H9 (cell line): ENCODE data around the gene ASXL1. TPM values are rescaled to one million over a fixed set of nuclear protein-coding genes. Genes with fewer than 3 reads are reported as not detected.

Experiments
- DNase-seq: peaks from one replicate; pipeline ENCODE4 v3.0.0-alpha.2; 2017
- H2AFZ ChIP-seq: one replicate; pipeline ENCODE4 v1.6.1; 2013; ENCODE audit warnings: mild to moderate bottlenecking, low read length, control low read depth, moderate library complexity
- H2AK5ac ChIP-seq: 2 replicates; pipeline ENCODE4 v1.6.1; 2013; ENCODE audit warnings: low read length, control low read depth, mixed read lengths; ENCODE audit not compliant: insufficient read length
- H2BK120ac ChIP-seq: one replicate; pipeline ENCODE4 v1.6.1; 2013; ENCODE audit warnings: low read depth, mild to moderate bottlenecking, low read length, control low read depth, inconsistent platforms; ENCODE audit not compliant: poor library complexity, severe bottlenecking
- H2BK12ac ChIP-seq: 2 replicates; pipeline ENCODE4 v1.6.1; 2013; ENCODE audit warnings: low read length, control low read depth, mixed read lengths, low read depth; ENCODE audit not compliant: insufficient read length
- H2BK15ac ChIP-seq: 2 replicates; pipeline ENCODE4 v1.6.1; 2013; ENCODE audit warnings: low read depth, low read length, control low read depth
- H2BK20ac ChIP-seq: one replicate; pipeline ENCODE4 v1.6.1; 2013; ENCODE audit warnings: low read depth, mild to moderate bottlenecking, low read length, control low read depth, inconsistent platforms; ENCODE audit not compliant: poor library complexity, severe bottlenecking
- H2BK5ac ChIP-seq: 2 replicates; pipeline ENCODE4 v1.6.1; 2013; ENCODE audit warnings: low read length, control low read depth, mixed read lengths; ENCODE audit not compliant: insufficient read length
- H3K14ac ChIP-seq: 2 replicates; pipeline ENCODE4 v1.6.1; 2013; ENCODE audit warnings: low read length, control low read depth; ENCODE audit not compliant: insufficient read depth
- H3K18ac ChIP-seq: 2 replicates; pipeline ENCODE4 v1.6.1; 2013; ENCODE audit warnings: low read depth, mild to moderate bottlenecking, mixed read lengths, low read length, control low read depth; ENCODE audit not compliant: insufficient read length
- H3K23ac ChIP-seq: 2 replicates; pipeline ENCODE4 v1.6.1; 2013; ENCODE audit warnings: low read length, control low read depth, mixed read lengths, low read depth; ENCODE audit not compliant: insufficient read length
- H3K23me2 ChIP-seq: 2 replicates; pipeline ENCODE4 v1.6.1; 2013; ENCODE audit warnings: low read depth, mild to moderate bottlenecking, mixed read lengths, low read length, control low read depth; ENCODE audit not compliant: insufficient read length, poor library complexity, severe bottlenecking
- H3K27ac ChIP-seq: 2 replicates; pipeline ENCODE4 v1.5.1; 2013; ENCODE audit warnings: low read length, control low read depth, mixed read lengths, low read depth; ENCODE audit not compliant: insufficient read length
- H3K27me3 ChIP-seq: 2 replicates; pipeline ENCODE4 v1.6.1; 2013; ENCODE audit warnings: low read length, control low read depth, inconsistent platforms; ENCODE audit not compliant: insufficient read depth
- H3K4ac ChIP-seq: 2 replicates; pipeline ENCODE4 v1.6.1; 2013; ENCODE audit warnings: low read depth, mild to moderate bottlenecking, control low read depth, inconsistent platforms, low read length, moderate library complexity
- H3K4me1 ChIP-seq: 2 replicates; pipeline ENCODE4 v1.6.1; 2013; ENCODE audit warnings: low read length, control low read depth, inconsistent platforms; ENCODE audit not compliant: insufficient read depth
- H3K4me2 ChIP-seq: 2 replicates; pipeline ENCODE4 v1.6.1; 2013; ENCODE audit warnings: low read length, control low read depth, mixed read lengths; ENCODE audit not compliant: insufficient read length, insufficient read depth
- H3K56ac ChIP-seq: 2 replicates; pipeline ENCODE4 v1.6.1; 2013; ENCODE audit warnings: low read depth, mild to moderate bottlenecking, mixed read lengths, low read length, control low read depth; ENCODE audit not compliant: insufficient read length
- H3K79me1 ChIP-seq: 2 replicates; pipeline ENCODE4 v1.6.1; 2013; ENCODE audit warnings: low read depth, mild to moderate bottlenecking, moderate library complexity, low read length, control low read depth, inconsistent platforms; ENCODE audit not compliant: insufficient read depth, poor library complexity, severe bottlenecking
- H3K79me2 ChIP-seq: 2 replicates; pipeline ENCODE4 v1.6.1; 2013; ENCODE audit warnings: low read length, control low read depth, inconsistent platforms; ENCODE audit not compliant: insufficient read depth
- H3K9ac ChIP-seq: 2 replicates; pipeline ENCODE4 v1.6.1; 2013; ENCODE audit warnings: low read length, control low read depth, mixed read lengths; ENCODE audit not compliant: insufficient read length; ENCODE audit errors: extremely low read depth
- H3K9me3 ChIP-seq: one replicate; pipeline ENCODE4 v1.6.1; 2013; ENCODE audit warnings: low read depth, low read length, inconsistent platforms; ENCODE audit not compliant: control insufficient read depth
- H3T11ph ChIP-seq: one replicate; pipeline ENCODE4 v1.6.1; 2013; ENCODE audit warnings: mild to moderate bottlenecking, low read length, control low read depth, inconsistent platforms
- H4K20me1 ChIP-seq: one replicate; pipeline ENCODE4 v1.6.1; 2013; ENCODE audit not compliant: control insufficient read depth, insufficient read length, insufficient read depth
- H4K5ac ChIP-seq: 2 replicates; pipeline ENCODE4 v1.6.1; 2013; ENCODE audit warnings: low read depth, mild to moderate bottlenecking, mixed read lengths, low read length, control low read depth; ENCODE audit not compliant: insufficient read length
- H4K8ac ChIP-seq: replicated peaks from 2 replicates; pipeline ENCODE4 v1.6.1; 2013; ENCODE audit warnings: low read length, control low read depth, mixed read lengths, low read depth; ENCODE audit not compliant: insufficient read length
- H4K91ac ChIP-seq: 2 replicates; pipeline ENCODE4 v1.6.1; 2013; ENCODE audit warnings: low read depth, mild to moderate bottlenecking, moderate library complexity, mixed read lengths, low read length, control low read depth; ENCODE audit not compliant: insufficient read length
- H3K27ac Mint-ChIP-seq, 3 experiments: 2 replicates in 2 of 3; 3 replicates in 1 of 3; pipeline ENCODE4 v1.8.0; 2020 to 2021; ENCODE audit warnings: mixed read lengths in 3 of 3, mild to moderate bottlenecking in 1 of 3, moderate library complexity in 1 of 3
- H3K27me3 Mint-ChIP-seq: 2 replicates; pipeline ENCODE4 v1.8.0; 2021; ENCODE audit warnings: low read depth, mild to moderate bottlenecking, moderate library complexity, mixed read lengths
- H3K36me3 Mint-ChIP-seq, 3 experiments: 2 replicates in 2 of 3; 3 replicates in 1 of 3; pipeline ENCODE4 v1.8.0; 2020 to 2021; ENCODE audit warnings: low read depth in 3 of 3, mixed read lengths in 3 of 3; ENCODE audit not compliant: insufficient read depth in 1 of 3
- H3K4me1 Mint-ChIP-seq, 2 experiments: 2 replicates each; pipeline ENCODE4 v1.8.0; 2020; ENCODE audit warnings: mixed read lengths in 2 of 2
- H3K4me3 Mint-ChIP-seq, 2 experiments: 2 replicates in 1 of 2; 3 replicates in 1 of 2; pipeline ENCODE4 v1.8.0; 2020 to 2021; ENCODE audit warnings: mild to moderate bottlenecking in 2 of 2, mixed read lengths in 2 of 2, moderate library complexity in 1 of 2
- H3K9me3 Mint-ChIP-seq, 2 experiments: 2 replicates in 1 of 2; 3 replicates in 1 of 2; pipeline ENCODE4 v1.8.0; 2020; ENCODE audit warnings: mild to moderate bottlenecking in 2 of 2, mixed read lengths in 2 of 2, moderate library complexity in 1 of 2
- WGBS: extraction: QIAGEN DNeasy Blood & Tissue Kit; methylation state at CpG from one replicate; pipeline ENCODE4 v1.1.7; 2013; ENCODE audit warnings: missing lambda C conversion rate, low lambda C conversion rate, mixed read lengths; ENCODE audit not compliant: insufficient read length; ENCODE audit errors: extremely low coverage; 5-methylcytosine and 5-hydroxymethylcytosine counted together
- total RNA-seq: library from RNA; stranded (reverse); gene quantifications from 2 replicates; pipeline ENCODE4 v1.2.1, GENCODE V29; 2021
- TF ChIP-seq, protein P1 (sequence below): fragments of 200-600 bp; sonication (generic); conservative IDR thresholded peaks from 3 replicates; pipeline ENCODE4 v1.8.0; 2021; ENCODE audit warnings: antibody characterized with exemption, mild to moderate bottlenecking

ASXL1 gene
- total RNA-seq, 1 experiment from 2014 or later = 39.5 TPM

DNA sequence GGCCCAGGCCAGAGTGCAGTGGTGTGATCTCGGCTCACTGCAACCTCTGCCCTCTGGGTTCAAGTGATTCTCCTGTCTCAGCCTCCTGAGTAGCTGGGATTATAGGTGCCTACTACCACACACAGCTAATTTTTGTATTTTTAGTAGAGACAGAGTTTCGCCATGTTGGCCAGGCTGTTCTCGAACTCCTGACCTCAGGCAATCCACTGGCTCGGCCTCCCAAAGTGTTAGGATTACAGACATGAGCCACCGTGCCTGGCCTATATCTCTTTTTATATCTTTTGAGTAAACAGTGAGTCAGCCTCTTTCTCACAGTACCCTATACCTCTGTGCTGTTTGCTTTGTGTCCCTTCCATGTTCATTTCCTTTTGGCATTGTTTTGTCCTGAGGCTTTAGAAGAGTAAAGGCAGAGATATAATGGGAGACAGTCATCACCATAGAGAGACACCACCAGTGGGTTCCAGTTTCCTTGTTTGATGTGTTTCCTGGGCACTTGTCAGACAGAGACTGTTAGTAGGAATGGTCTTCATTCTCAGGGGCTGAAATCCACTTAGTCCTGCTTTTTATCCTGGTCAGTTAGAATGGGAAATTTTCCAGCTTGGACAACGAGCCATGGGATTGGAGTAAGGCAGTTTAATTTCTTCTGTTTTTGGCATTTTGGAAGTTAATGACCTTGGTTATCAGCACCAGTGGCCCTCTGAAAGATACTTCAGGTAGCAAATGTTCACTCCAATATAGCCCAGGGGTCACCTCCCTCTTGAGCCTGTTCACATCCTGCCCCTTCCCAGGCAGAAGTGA, 32.2 kb upstream of the ASXL1 start:
- Histone ChIP-seq H2BK5ac (no peak overlapping the region), H3K27me3 (no peaks in the 10 kb centered on the region), H2BK15ac (no peak overlapping the region), H3K4me1 (no peaks in the 10 kb centered on the region), H3K4me2 (no peak overlapping the region), H2BK20ac (no peak overlapping the region), H3K18ac (no peak overlapping the region), H4K91ac (no peak overlapping the region), H3K9ac (no peak overlapping the region), H3K4ac (no peak overlapping the region), H2BK12ac (no peak overlapping the region), H4K8ac (no peak overlapping the region), H2BK120ac (no peak overlapping the region), H2AFZ (no peak overlapping the region), H2AK5ac (no peak overlapping the region), H3K79me1 (no peaks in the 10 kb centered on the region), H4K5ac (no peak overlapping the region), H3K79me2 (no peaks in the 10 kb centered on the region), H3K23me2 (no peaks in the 10 kb centered on the region), H3K9me3 (no peaks in the 10 kb centered on the region), H4K20me1 (no peaks in the 10 kb centered on the region), H3K23ac (no peak overlapping the region), H3K56ac (no peak overlapping the region), H3K14ac (no peak overlapping the region), H3T11ph (no peak overlapping the region), H3K27ac (no peak overlapping the region)
- H3K4me3 Mint-ChIP-seq = no peak overlapping the region
- H3K27me3 Mint-ChIP-seq = no peaks in the 10 kb centered on the region
- H3K36me3 Mint-ChIP-seq = peaks cover 6 to 22% (median 9%) of the 10 kb centered on the region in 3 experiments; a peak in 5 of 7 replicates
- WGBS = no CpG with 5 or more reads among the region's 6 CpGs
- TF ChIP-seq, protein P1, sequence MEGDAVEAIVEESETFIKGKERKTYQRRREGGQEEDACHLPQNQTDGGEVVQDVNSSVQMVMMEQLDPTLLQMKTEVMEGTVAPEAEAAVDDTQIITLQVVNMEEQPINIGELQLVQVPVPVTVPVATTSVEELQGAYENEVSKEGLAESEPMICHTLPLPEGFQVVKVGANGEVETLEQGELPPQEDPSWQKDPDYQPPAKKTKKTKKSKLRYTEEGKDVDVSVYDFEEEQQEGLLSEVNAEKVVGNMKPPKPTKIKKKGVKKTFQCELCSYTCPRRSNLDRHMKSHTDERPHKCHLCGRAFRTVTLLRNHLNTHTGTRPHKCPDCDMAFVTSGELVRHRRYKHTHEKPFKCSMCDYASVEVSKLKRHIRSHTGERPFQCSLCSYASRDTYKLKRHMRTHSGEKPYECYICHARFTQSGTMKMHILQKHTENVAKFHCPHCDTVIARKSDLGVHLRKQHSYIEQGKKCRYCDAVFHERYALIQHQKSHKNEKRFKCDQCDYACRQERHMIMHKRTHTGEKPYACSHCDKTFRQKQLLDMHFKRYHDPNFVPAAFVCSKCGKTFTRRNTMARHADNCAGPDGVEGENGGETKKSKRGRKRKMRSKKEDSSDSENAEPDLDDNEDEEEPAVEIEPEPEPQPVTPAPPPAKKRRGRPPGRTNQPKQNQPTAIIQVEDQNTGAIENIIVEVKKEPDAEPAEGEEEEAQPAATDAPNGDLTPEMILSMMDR = no peak
- H3K9me3 Mint-ChIP-seq = no peaks in the 10 kb centered on the region
- H3K4me1 Mint-ChIP-seq = no peaks in the 10 kb centered on the region
- H3K27ac Mint-ChIP-seq = peak overlapping the region in 1 of 3 experiments; percentile 65; a peak in 1 of 7 replicates
- DNase-seq = no peak
